NOMO-1 treated with dmso at 0.1 percent for 144 hours (cell line): ENCODE results near the gene TMX4.

Experiments
- DNase-seq: peaks from one replicate; lab custom pipeline; 2025; ENCODE audit not compliant: unreplicated experiment; lab: John Stamatoyannopoulos, UW

Gene TMX4

GRCh38 chr20:8019998-8020247 lies 362 bp upstream of the TMX4 start:
- no peak for DNase-seq

GRCh38 chr20:8018958-8019245 lies 659 bp downstream of the TMX4 start:
- peak; percentile 60 for DNase-seq

- DNase-seq: no peak
These were observed 6.8 kb downstream of the TMX4 start for GRCh38 chr20:8012724-8013123.

GRCh38 chr20:8008733-8009132 lies 10.8 kb downstream of the TMX4 start:
- no peak for DNase-seq

GRCh38 chr20:8007490-8007889 lies 12.1 kb downstream of the TMX4 start:
- DNase-seq: no peak

- DNase-seq: no peak
These were observed 13.8 kb downstream of the TMX4 start for GRCh38 chr20:8005575-8006366.

GRCh38 chr20:8005033-8005432 lies 14.5 kb downstream of the TMX4 start:
- no peak for DNase-seq

GRCh38 chr20:8002056-8002455 lies 17.5 kb downstream of the TMX4 start:
- DNase-seq: no peak

- no peak for DNase-seq
These were observed 18.8 kb downstream of the TMX4 start for GRCh38 chr20:8000796-8001195.

GRCh38 chr20:7996898-7997297 lies 22.7 kb downstream of the TMX4 start:
- no peak for DNase-seq

- no peak for DNase-seq
These were observed 24.8 kb downstream of the TMX4 start for GRCh38 chr20:7994809-7995208.

GRCh38 chr20:7993703-7994102 lies 25.9 kb downstream of the TMX4 start:
- DNase-seq: no peak

- DNase-seq: no peak
These were observed 26.3 kb downstream of the TMX4 start for GRCh38 chr20:7993238-7993637.

- DNase-seq: no peak
These were observed 29.2 kb downstream of the TMX4 start for GRCh38 chr20:7990385-7990784.

- DNase-seq: no peak
These were observed 30.2 kb downstream of the TMX4 start for GRCh38 chr20:7989379-7989778.

GRCh38 chr20:7985916-7986315 lies 33.6 kb downstream of the TMX4 start:
- no peak for DNase-seq

GRCh38 chr20:7984192-7984591 lies 35.4 kb downstream of the TMX4 start:
- DNase-seq: no peak

- DNase-seq: no peak
These were observed 38.2 kb downstream of the TMX4 start for GRCh38 chr20:7981374-7981773.

- no peak for DNase-seq
These were observed 39.1 kb downstream of the TMX4 start for GRCh38 chr20:7980332-7981046.

GRCh38 chr20:7977709-7978108 lies 41.9 kb downstream of the TMX4 start:
- DNase-seq: no peak

GRCh38 chr20:7975851-7976414 lies 43.6 kb downstream of the TMX4 start:
- no peak for DNase-seq

- no peak for DNase-seq
These were observed 44.7 kb downstream of the TMX4 start for GRCh38 chr20:7974785-7975435.
